GM19395 (cell line): ENCODE measurements around the gene GPR15LG.
A peak's percentile ranks its signal among the peaks of the same experiment; 100 is the strongest.
"Not testable (repeated sequence)": the region's sequence is repeated elsewhere in the genome, so short reads cannot be mapped to it uniquely, and the experiment has no call there.

Experiments
- ATAC-seq: cut with Tn5 transposase; IDR thresholded peaks from one replicate; pipeline ENCODE4 v1.9.1; 2021; ENCODE audit warnings: mild to moderate bottlenecking, moderate library complexity; ENCODE audit not compliant: unreplicated experiment

The GPR15LG gene

DNA sequence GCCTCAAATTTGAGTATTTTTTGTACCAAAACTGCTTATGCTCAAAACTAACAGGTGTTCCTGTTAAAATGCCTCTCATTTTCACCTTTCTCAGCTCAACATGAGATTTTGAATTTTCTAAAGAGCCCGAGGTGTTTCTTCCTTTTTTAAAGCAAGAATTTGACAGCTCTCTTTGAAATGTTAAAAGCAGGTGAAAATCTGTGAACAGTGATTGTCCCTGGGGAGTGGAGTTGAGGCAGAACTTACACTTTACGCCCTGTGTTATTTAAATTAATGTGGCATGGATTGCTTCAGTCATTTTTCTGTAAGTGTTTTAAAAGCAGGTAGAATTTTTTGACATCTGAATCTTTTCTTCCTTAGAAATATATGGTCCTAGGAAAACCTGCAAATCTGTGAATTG lies 9.2 kb upstream of the GPR15LG start:
- no peak for ATAC-seq

DNA sequence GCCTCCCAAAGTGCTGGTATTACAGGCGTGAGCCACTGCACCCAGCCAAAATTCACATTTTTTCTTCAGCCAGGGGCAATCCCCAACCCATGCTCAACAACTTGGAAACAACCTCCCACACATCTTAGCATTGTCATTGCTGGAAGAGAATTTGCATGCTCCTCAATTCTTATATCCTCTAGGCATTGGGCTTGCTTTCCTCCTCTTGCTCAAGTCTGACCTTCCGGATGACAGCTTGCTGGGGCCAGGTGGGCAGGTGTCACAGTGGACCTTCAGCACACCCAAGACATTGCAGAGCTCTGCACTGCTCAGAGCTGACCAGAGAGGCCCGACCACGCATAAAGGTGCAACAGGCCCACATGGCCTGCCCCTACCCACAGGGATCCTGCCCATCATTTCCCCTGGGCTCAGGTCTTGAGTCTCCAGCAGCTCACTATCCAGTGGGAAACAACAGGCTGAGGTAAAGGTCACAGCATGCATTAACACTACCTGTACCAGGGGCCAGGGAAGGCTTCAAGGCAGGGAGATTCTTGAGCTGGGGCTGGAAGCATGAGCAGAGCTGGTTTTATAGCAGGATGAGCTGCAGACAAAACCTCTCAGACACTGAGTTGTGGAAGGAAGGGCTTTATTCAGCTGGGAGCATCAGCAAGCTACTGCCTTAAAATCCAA lies 6.8 kb upstream of the GPR15LG start:
- peak; percentile 54 for ATAC-seq

DNA sequence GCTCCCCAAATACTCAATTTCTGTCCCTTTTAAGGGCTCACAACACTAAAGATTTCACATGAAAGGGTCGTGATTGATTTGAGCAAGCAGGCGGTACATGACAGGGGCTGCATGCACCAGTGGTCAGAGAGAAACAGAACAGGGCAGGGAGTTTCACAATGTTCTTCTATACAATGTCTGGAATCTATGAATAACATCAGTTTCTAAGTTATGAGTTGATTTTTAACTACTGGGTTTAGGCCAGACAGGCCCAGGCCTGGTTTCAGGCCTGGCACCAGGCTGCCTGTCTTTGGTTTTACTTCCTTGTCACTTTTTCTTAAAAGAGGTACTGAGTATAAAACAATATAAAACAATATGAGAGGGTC lies 6.3 kb upstream of the GPR15LG start:
- peak; percentile 29 for ATAC-seq

DNA sequence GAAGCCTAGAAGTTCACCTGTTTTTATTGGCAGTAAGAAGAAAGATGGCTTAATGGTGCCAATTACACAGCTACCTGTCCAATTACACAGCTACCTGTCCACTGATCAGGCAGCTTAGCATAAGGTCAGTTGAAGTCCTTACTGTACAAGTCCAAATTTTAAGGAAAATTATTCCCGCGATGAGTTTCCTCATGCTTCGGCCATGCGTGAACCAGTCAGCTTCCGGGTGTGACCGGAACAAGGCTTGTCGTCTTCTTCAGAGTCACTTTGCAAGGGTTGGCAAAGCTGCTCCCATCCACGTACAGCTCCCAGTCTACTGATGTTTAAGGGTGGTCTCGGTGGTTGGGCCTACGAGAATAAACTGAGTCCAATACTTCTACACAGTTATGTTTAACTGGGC lies 5.2 kb upstream of the GPR15LG start:
- not testable (repeated sequence) for ATAC-seq

DNA sequence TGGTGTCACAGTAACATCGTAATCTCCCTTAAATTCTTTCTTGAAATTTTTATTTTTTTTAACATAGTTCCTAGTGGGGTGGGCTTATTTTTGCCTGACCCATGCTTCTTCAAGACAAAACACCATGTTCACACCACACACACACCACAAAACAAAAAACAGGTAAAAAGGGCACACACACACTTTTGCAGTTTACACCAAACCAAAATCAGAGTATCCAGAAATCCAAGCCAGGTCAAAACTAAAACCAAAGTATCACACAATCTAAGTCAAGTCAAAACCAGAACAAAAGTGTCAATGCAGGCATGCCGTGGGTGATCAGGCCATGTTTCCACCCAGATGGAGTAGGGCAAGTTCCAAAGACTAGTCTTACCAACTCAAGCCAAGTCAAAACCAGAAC lies 2.4 kb upstream of the GPR15LG start:
- not testable (repeated sequence) for ATAC-seq

DNA sequence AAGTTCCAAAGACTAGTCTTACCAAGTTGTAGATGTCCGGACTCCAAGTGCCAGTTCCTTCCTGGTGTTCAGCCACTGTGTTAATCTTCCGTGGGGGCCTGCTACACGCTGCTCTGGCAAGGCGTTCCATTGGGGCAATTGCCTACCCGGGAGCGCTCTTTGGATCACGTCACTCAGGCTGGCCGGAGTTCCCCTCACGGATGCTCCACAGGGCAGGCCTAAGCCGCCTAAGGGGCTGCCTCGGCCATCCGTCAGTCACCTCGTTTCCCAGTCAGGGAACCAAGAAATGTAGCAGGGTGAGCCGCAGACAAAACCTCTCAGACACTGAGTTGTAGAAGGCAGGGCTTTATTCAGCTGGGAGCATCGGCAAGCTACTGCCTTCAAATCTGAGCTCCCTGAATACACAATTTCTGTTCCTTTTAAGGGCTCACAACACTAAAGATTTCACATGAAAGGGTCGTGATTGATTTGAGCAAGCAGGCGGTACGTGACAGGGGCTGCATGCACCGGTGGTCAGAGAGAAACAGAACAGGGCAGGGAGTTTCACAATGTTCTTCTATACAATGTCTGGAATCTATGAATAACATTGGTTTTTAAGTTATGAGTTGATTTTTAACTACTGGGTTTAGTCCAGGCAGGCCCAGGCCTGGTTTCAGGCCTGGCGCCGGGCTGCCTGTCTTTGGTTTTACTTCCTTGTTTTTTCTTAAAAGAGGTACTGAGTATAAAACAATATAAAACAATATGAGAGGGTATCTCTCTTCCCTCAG lies 1.7 kb upstream of the GPR15LG start:
- ATAC-seq: peak; percentile 40

GRCh38 chr10:84172467-84173356 lies 889 bp upstream of the GPR15LG start:
- ATAC-seq: peak; percentile 68

GRCh38 chr10:84175436-84175835 lies 1.8 kb downstream of the GPR15LG start:
- no peak for ATAC-seq

- ATAC-seq: no peak
Measured at GRCh38 chr10:84176351-84176750, 2.8 kb downstream of the GPR15LG start.

GRCh38 chr10:84176836-84177474 lies 3.4 kb downstream of the GPR15LG start:
- ATAC-seq: no peak

GRCh38 chr10:84177541-84178141 lies 4.0 kb downstream of the GPR15LG start:
- ATAC-seq: peak; percentile 45

GRCh38 chr10:84178160-84178609 lies 4.6 kb downstream of the GPR15LG start:
- no peak for ATAC-seq

GRCh38 chr10:84179059-84179710 lies 5.6 kb downstream of the GPR15LG start:
- ATAC-seq: peak; percentile 92

- ATAC-seq: not testable (repeated sequence)
Measured at GRCh38 chr10:84180386-84180785, 6.8 kb downstream of the GPR15LG start.

- ATAC-seq: no peak
Measured at GRCh38 chr10:84181631-84182030, 8.0 kb downstream of the GPR15LG start.

GRCh38 chr10:84184517-84184916 lies 10.9 kb downstream of the GPR15LG start:
- no peak for ATAC-seq

DNA sequence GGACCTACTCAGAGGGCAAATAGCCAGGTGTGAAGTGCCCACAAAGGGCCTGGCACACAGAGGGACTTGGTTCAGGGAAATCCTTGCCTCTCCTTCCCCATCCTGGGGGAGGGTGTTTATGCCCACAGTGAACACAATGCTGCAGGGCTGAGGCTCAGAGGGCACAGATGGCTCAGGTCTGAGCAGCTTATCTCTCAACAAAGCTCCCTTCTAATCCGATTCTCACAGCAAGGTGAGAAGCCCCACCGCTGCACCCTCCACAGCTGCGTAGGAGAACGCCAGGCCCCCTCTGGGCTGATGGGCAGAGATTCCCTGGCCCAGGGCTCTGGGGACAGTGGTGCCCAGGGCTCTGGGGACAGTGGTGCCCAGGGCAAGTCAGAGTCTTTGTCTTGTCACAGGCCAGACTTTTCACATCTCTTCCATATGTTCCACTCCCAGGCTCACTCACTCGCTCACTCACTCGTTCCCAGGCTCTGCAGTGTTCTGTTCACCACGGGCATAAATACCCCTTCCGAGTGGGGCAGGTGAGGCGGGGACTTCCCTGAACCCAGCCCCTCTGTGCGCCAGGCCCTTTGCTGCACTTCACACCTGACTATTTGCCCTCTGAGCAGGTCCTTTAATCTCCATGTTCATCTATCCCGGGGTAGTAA lies 12.1 kb downstream of the GPR15LG start:
- ATAC-seq: no peak

DNA sequence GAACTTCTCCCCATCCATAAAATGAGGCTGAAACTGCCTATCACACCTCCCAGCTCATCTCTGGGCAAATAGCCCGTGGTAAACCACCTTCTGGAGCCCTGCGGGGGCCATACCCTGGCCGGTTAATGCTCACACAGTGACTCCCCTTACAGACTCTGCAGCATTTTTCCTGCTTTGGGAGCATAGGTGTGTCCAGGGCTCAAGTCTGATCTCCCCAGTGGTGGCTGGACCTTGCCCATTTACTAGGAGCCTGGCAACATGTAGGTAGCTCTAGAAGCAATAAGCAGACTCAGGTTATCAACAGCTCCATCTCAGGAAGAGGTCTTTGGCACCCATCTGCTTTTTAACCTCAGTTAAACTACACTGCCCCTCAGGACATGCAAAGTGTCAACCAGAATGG lies 15.2 kb downstream of the GPR15LG start:
- no peak for ATAC-seq

- no peak for ATAC-seq
Measured at GRCh38 chr10:84190621-84191020, 17.0 kb downstream of the GPR15LG start.

DNA sequence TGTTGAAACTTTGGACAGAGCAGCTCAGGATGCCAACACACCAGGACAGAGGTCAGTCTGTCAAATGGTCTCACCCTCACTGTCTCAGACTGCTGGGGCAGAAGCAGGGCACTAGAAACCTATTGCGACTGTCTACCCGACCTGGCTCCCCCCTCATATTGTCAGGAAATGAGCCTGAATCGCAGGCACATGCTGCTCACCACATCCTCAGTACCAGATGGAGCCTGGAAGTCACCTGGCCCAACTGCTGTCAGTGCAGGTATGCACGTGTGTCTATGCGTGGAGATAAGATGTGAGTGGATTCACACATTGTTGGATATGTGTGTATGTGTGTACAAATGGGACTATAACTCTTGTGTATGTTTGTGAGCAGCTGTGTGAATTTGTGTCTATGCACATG lies 17.5 kb downstream of the GPR15LG start:
- ATAC-seq: no peak
